Measurements from ENCODE around the gene OR2A7. TPM values are rescaled to one million over a fixed set of nuclear protein-coding genes. Genes with fewer than 3 reads are reported as not detected.
"Not testable (repeated sequence)": the region's sequence is repeated elsewhere in the genome, so short reads cannot be mapped to it uniquely, and the experiment has no call there.

The OR2A7 gene
- polyA plus RNA-seq (ENCODE audit: insufficient read depth in 1 of 5, insufficient read length in 5 of 5, low replicate concordance in 1 of 5), result 10 to 100 TPM in 4 of 5 donors, 1 to 10 TPM in 1; 9.3 to 26.0 (median 13.8) TPM
- long read RNA-seq, donor 1, partial matches to known transcripts, result 0 of 3 reads
- long read RNA-seq, donor 1, other reads (novel, unspliced or antisense), result 0 of 3 reads
- long read RNA-seq, donor 2, partial matches to known transcripts, result 0 of 1 reads
- long read RNA-seq, donor 2, other reads (novel, unspliced or antisense), result 0 of 1 reads
- long read RNA-seq, donor 3, result 0 reads
- long read RNA-seq, donor 4, partial matches to known transcripts, result 0 of 4 reads
- long read RNA-seq, donor 4, other reads (novel, unspliced or antisense), result 0 of 4 reads
- long read RNA-seq, donor 5, partial matches to known transcripts, result 0 of 3 reads
- long read RNA-seq, donor 5, other reads (novel, unspliced or antisense), result 0 of 3 reads
- long read RNA-seq, donor 6, transcript OR2A7-201 (1 exons, 1,116 nt), result major isoform, 5 of 5 reads
- long read RNA-seq, donor 6, partial matches to known transcripts, result 0 of 5 reads
- long read RNA-seq, donor 6, other reads (novel, unspliced or antisense), result 0 of 5 reads
- long read RNA-seq, donor 7, partial matches to known transcripts, result 0 of 1 reads
- long read RNA-seq, donor 7, other reads (novel, unspliced or antisense), result 0 of 1 reads
- long read RNA-seq, donor 8, result 0 reads

GRCh38 chr7:144264692-144265091 is at the start of gene OR2A7:
Gene OR2A7, minus strand, starts transcription at chr7:144264792. Its CDS starts 5,164 bp downstream, at chr7:144259628.
- not testable (repeated sequence) for DNase-seq

GRCh38 chr7:144311872-144312469 is 47.4 kb upstream of the OR2A7 start, which contains the start of gene OR2A1:
Gene OR2A1, plus strand, starts transcription at chr7:144312419. Its CDS starts 5,706 bp downstream, at chr7:144318125.
- DNase-seq, result not testable (repeated sequence)

DNA sequence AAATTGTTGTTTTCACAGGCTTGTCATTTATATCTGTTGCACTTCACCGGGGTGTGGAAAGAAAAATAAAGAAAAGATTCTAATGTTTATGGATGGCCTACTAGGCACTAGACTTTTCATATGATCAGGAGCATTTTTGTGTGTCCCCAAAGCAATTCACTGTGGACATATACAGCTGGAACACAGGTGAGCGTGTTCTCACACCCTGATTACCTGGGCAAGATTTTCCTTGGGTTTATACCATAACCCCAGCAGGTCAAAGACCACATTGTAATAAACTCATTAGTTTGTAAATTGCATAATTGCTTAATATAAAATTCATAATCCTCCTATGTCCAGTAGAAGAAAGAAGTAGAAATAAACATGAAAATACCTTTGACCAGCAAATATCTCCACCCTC is 46.6 kb upstream of the OR2A7 start:
- DNase-seq, result not testable (repeated sequence)

GRCh38 chr7:144309702-144310101 is 45.1 kb upstream of the OR2A7 start:
- DNase-seq, result not testable (repeated sequence)

GRCh38 chr7:144305156-144305555 is 40.6 kb upstream of the OR2A7 start:
- DNase-seq, result not testable (repeated sequence)

- not testable (repeated sequence) for DNase-seq
Observed at GRCh38 chr7:144303607-144304006, 39.0 kb upstream of the OR2A7 start.

- DNase-seq, result not testable (repeated sequence)
Observed at GRCh38 chr7:144302578-144303303, 38.1 kb upstream of the OR2A7 start.

GRCh38 chr7:144293794-144294499 is 29.4 kb upstream of the OR2A7 start:
- DNase-seq, result not testable (repeated sequence)

DNA sequence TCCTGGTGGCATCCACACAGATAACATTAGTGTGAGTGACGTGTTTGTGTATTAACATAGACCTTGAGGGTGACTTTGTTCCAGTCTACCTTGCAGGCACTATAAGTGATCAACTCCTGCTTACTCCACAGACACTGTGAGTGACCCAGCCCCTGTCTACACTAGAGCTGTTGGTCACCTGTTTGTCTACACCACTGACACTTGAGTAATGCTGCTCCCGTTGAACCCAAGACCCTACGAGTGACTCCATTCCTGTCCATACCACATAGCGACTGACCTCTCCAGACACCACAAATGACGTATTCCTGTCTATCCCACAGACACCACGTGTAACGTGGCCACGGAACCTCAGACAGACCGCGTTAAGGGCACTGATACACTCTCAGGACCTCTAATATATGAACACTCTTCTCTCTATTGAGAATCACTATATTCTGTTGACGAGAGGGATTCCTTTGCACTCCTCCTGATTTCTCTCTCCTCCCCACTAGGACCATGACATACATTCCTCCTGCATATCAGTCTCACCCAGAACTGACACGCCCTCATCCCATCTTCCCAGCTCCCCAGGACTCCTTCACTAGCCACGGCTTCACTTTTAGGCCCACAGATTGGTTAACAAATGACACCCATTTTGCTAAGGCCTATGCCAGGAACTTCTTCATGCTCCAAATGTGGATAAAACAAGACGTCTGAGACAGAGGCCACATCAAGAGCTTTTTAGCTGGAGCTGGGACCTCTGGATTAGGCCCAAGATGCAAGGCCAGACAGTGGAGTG is 28.0 kb upstream of the OR2A7 start:
- DNase-seq, result not testable (repeated sequence)

- DNase-seq, result not testable (repeated sequence)
Observed at GRCh38 chr7:144291607-144292006, 27.0 kb upstream of the OR2A7 start.

GRCh38 chr7:144287171-144287784 is 22.7 kb upstream of the OR2A7 start:
- not testable (repeated sequence) for DNase-seq

DNA sequence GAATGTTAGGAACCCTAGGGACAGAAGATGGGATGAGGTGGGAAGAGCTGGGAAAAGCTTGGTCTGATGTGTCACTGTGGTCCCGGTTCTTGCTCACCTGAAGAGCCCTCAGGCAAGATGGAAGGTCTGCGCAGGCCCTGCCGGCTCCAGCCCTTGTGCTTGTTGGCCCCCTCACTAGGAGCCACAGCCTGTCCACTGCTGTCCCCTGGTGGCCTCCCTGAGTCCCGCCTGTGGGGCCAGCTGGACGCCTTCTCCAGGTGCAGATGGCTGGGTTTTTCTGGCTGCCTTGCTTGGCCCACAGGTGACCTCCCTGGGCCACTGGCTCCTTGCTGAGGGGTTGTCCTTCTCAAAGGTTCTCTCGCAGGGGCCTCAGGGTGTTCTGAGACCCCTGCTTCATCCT is 19.1 kb upstream of the OR2A7 start:
- not testable (repeated sequence) for DNase-seq

DNA sequence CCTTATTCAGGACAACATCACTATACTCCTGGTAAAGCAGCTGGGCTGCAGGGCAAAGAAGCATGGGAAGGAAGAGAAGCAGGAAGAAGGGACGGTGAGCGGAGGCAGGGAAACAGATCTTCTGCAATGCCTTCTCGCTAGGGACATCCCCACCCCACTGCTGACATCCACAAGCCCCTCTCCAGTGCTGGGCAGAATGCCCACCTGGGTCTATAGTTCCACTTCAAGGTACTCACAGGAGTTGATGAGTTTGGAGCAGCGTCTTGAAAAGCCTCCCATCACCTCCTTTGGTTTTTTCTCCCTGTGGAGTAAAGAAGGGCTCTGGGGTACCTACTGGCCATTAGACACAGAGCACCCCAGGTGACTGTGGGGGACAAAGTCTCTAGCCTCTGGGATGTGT is 17.9 kb upstream of the OR2A7 start:
- not testable (repeated sequence) for DNase-seq

DNA sequence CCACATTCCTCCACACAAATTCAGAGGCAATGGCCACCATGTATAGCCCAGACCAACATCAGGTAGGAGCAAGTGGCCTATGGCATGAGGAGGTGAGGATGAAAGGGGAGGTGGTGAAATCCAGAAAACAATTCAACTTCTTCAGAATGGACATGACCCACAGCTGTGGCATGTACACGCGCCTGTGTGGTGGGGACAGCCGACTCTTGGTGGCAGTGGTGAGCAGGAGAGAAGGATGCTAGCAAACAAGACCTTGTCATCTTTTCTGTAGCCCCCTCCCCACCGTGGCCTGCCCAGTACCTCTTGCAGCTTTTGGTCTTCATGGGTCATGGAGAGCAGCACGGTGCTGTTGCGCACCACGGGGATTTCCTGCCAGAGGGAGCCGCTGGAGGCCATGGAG is 17.4 kb upstream of the OR2A7 start:
- DNase-seq, result not testable (repeated sequence)

DNA sequence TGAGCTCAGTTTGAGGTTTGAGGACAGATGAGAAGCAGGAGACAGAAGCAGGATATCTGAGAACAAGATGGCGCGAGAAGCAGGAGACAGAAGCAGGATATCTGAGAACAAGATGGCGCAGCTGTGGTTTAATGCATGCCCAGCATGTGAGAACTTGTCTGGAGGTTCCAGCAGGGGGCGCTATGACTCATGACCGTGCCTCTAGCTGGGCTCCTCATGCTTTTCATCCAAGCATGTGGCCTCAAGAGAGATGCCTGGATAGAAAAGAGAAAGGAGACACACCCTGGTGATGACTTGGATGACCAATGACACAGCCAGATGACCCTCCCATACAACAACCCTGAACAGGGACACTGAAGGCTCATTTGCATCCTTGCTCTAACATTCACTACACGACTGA is 15.4 kb upstream of the OR2A7 start:
- not testable (repeated sequence) for DNase-seq

DNA sequence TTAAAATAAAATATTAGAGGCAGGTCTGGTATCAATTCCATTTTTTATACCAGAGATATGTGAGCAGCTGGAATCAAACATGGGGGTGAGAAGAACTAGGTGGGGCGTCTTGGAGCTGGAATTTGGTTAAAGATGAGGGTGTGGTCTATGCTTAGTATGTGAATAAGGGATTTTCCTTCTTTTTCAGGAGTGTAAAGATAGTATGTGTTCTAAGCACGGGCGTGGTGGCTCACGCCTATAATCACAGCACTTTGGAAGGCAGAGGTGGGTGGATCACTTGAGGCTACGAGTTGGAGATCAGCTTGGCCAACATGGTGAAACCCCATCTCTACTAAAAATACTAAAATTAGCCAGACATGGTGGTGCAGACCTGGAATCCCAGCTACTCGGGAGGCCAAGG is 10.7 kb upstream of the OR2A7 start:
- not testable (repeated sequence) for DNase-seq

GRCh38 chr7:144269188-144269587 is 4.6 kb upstream of the OR2A7 start, which contains the start of gene CTAGE8:
Gene CTAGE8, minus strand, starts transcription at chr7:144269288. Its CDS starts 38 bp downstream, at chr7:144269250.
- not testable (repeated sequence) for DNase-seq

GRCh38 chr7:144262128-144262527 is 2.5 kb downstream of the OR2A7 start:
- DNase-seq, result not testable (repeated sequence)

- not testable (repeated sequence) for DNase-seq
Observed at GRCh38 chr7:144259067-144259466, 5.5 kb downstream of the OR2A7 start.

All from right lung (tissue), 10 donors.